ACC112 (cell line): ENCODE results near the gene LAMB3.

Experiments
- H2AFZ ChIP-seq: fragments of 200-600 bp; sonication (generic); one replicate; pipeline ENCODE4 v1.6.0; 2017; ENCODE audit warnings: antibody characterized with exemption, low read length; ENCODE audit not compliant: unreplicated experiment
- H3K27ac ChIP-seq: fragments of 200-600 bp; sonication (generic); 2 replicates; pipeline ENCODE4 v1.5.1; 2014; ENCODE audit warnings: low read depth, mild to moderate bottlenecking, antibody characterized with exemption, low read length, moderate library complexity
- H3K27me3 ChIP-seq: fragments of 200-600 bp; sonication (generic); 2 replicates; pipeline ENCODE4 v1.6.1; 2014; ENCODE audit warnings: mild to moderate bottlenecking, antibody characterized with exemption, low read length, moderate library complexity, mixed read lengths; ENCODE audit not compliant: insufficient read depth
- H3K36me3 ChIP-seq: fragments of 200-600 bp; sonication (generic); 2 replicates; pipeline ENCODE4 v1.6.1; 2016; ENCODE audit warnings: mild to moderate bottlenecking, antibody characterized with exemption, low read length, moderate library complexity, mixed read lengths; ENCODE audit not compliant: insufficient read depth
- H3K4me1 ChIP-seq: fragments of 200-600 bp; sonication (generic); one replicate; pipeline ENCODE4 v1.6.1; 2016; ENCODE audit warnings: low read length, mixed read lengths; ENCODE audit not compliant: insufficient read depth, unreplicated experiment, control insufficient read depth
- H3K4me3 ChIP-seq: fragments of 200-600 bp; sonication (generic); 2 replicates; pipeline ENCODE4 v1.5.1; 2014; ENCODE audit warnings: mild to moderate bottlenecking, low read depth, low read length
- H3K79me2 ChIP-seq: fragments of 200-600 bp; sonication (generic); one replicate; pipeline ENCODE4 v1.6.0; 2016; ENCODE audit warnings: low read length; ENCODE audit not compliant: control insufficient read depth, unreplicated experiment, insufficient read depth

LAMB3 gene

DNA sequence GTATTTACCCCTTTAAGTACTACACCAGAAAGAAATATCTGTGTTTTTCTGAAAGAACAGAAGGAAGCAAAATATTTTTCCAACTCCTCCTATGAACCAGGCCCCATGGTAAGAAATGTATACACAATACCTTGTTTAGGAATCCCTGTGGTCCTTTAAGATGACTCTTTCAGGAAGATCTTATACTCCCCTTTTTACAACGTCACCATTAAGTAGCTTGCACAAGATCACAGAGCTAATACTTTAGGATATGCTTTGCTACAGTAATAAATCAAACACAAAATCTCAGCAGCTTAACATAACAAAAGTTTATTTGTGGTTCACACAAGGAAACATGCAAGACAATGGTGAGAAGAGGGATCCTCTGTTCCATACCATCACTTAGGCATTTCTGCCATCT is 8.8 kb upstream of the LAMB3 start:
- Histone ChIP-seq H3K36me3 (no peaks in the 10 kb centered on the region), H3K4me3 (no peak overlapping the region), H3K27me3 (no peaks in the 10 kb centered on the region), H3K4me1 (peaks cover 3% of the 10 kb centered on the region), H2AFZ (no peak overlapping the region), H3K79me2 (no peaks in the 10 kb centered on the region), H3K27ac (no peak overlapping the region)

DNA sequence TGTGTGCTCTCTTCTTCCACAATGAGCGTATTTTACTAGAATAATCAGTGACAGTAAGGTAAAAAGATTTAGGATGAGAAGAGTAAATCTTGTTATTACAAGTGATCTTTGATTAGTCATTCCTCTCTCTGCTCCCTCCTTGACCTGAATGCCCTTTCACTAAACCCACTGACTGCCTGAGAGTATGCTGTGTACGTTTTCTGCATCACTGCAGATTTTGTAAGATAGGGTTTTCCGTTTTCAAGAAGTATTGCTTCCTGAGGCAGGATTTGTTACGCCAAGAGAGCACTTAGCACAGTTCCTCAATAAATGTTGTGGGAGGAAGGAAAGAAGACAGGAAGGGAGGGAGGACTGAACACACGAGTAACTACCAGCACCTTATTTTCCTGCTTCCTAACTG is 7.7 kb upstream of the LAMB3 start:
- no peak overlapping the region for H3K4me3 ChIP-seq
- no peaks in the 10 kb centered on the region for H3K79me2 ChIP-seq
- H3K36me3 ChIP-seq, result no peaks in the 10 kb centered on the region
- no peak overlapping the region for H3K27ac ChIP-seq
- H3K27me3 ChIP-seq, result no peaks in the 10 kb centered on the region
- no peak overlapping the region for H2AFZ ChIP-seq
- H3K4me1 ChIP-seq, result peaks cover 3% of the 10 kb centered on the region

DNA sequence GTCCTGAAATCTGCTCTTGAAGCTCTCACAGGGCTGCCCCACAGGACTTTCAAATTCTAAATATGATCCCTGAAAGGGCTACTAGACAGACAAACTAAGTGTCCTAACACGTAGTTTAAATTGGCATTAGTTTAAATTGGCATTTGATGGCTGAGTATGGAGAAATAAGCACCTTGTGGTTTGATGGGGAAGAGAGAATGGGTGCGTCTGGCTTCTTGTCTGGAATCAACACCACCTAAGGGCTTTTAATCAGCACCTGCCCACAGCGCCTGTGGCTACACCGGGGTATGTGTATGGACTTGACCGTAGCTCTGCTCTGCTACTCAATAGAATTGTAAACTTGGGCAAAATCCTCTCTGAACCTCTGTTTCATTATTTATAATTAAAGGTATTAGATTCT is 5.7 kb upstream of the LAMB3 start:
- Histone ChIP-seq H3K4me1 (peaks cover 5% of the 10 kb centered on the region), H3K4me3 (no peak overlapping the region), H3K36me3 (no peaks in the 10 kb centered on the region), H3K27ac (no peak overlapping the region), H3K79me2 (no peaks in the 10 kb centered on the region), H3K27me3 (no peaks in the 10 kb centered on the region), H2AFZ (no peak overlapping the region)

DNA sequence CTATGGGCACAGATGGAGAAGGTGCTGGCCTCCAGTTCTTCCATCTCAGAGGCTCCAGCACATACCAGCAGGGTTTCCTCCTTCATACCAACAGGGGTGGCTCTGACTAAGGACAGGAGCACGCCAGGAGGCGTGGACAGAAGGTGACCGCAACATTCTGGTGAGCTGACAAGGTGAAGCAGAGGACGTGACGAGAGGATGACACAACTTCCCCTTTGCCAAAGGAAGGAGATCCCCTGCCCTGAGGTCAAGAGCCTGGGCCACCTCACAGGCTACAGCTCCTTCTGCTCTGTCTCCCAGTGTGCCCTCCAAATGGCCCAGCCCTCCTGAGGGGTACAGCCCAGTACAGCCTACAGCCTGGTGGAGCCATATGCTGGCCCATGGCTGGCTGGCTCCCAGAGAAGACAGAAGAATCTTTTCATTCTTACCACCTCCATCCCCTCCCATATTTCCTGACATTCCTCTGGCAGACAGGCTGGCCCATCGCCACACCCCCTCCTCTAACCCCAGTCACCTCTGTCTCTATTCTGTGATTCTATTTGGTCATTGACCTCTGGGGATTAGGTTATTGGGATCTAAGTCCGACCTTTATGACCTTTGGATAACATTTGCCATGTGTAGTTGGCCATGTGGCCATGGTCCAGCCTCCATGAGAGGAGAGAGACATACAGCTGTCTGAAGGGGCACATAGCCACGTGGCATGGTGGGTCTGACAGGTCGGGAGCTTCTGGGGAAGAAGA is 5.1 kb upstream of the LAMB3 start:
- Histone ChIP-seq H3K36me3 (no peaks in the 10 kb centered on the region), H3K4me3 (no peak overlapping the region), H3K79me2 (no peaks in the 10 kb centered on the region), H2AFZ (no peak overlapping the region), H3K27me3 (no peaks in the 10 kb centered on the region), H3K4me1 (peaks cover 8% of the 10 kb centered on the region), H3K27ac (no peak overlapping the region)

DNA sequence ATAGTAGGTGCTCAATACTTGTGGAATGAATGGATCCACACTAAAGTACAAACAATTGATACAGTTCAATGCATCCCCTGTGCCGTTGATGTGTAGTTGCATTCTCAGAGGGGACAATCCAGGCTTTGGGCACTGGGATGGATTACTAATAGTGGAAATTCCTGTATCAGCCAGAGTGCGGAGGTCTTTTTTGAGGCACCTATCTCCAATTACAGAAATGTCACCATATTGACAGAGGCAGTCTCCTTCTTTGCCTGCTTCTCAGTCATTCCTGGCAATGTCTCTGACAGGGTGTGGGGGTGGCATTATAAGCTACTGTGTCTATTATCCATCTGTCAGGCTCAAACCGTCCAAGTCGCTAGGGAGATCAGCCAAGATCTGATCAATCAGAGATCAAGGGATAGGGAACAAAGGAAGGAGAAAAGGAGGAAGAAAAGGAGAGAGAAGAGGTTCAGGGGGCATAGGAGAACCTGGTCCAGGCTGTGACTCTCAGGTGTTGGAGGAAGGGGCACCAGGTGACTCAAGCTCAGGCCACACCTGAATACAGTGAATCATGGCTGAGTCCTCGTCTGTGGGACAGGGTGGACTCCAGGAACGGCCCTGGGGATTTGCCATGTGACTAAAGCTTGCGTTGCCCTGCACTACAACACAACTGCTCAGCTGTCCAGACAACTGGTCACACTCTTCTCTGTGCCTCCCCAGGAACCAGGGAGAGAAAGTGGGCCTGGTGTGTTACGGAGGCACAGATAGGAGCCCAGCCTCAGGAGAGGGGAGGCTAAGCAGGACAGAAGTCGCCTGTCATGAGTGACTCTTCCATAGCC is 3.4 kb upstream of the LAMB3 start:
- Histone ChIP-seq H3K4me1 (peaks cover 18% of the 10 kb centered on the region), H3K79me2 (no peaks in the 10 kb centered on the region), H3K27ac (no peak overlapping the region), H3K27me3 (no peaks in the 10 kb centered on the region), H3K36me3 (no peaks in the 10 kb centered on the region), H2AFZ (no peak overlapping the region), H3K4me3 (no peak overlapping the region)

DNA sequence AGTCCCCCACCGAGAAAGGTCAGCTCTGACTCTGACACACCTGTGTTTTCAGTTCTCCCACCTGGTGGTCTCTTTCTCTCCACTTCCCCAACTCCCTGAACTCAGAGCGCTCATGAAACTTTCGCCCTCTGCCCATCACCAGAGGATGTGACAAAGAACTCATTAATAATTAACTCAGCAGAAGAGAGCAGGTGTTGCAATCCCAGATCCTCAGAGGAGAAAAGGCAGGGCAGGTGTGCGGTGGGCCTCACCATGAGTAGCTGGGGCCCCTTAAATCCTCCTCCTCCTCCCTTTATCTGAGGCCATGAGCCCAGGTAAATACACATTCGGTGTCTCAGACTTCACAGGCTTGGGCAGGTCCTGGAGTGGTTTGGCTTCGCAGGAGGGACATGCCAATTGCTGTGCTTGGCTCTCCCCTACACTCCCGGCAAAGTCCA is 1.7 kb upstream of the LAMB3 start:
- no peak overlapping the region for H2AFZ ChIP-seq
- H3K27me3 ChIP-seq, result no peaks in the 10 kb centered on the region
- H3K27ac ChIP-seq, result no peak overlapping the region
- H3K4me3 ChIP-seq, result no peak overlapping the region
- H3K4me1 ChIP-seq, result peaks cover 32% of the 10 kb centered on the region
- H3K36me3 ChIP-seq, result no peaks in the 10 kb centered on the region
- H3K79me2 ChIP-seq, result no peaks in the 10 kb centered on the region

DNA sequence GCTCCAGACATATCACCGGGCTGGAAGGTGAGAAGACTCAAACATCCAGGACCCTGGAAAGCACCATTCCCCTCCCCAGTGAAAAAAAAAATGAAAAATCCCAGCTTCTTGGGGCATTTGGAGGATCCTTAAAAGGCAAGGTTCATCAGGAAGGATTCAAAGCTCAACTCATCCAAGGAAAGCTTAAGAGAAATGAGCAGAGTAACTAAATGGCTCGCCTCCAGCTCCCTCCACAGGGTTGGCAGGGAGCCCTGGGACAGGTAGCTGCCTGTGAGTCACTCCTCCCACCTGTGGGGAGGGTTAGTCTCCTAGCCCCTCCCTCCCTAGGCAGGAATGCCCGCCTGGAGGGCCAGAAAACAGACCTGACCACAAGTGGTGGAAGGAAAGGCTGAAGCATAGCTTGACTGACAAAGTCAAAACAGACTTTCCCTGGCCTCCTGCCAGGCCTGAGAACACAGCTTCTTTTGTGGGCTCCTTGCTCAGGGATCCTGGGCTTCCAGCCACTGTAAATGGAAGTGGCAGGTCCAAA is 712 bp upstream of the LAMB3 start:
- Histone ChIP-seq H3K4me1 (peaks cover 41% of the 10 kb centered on the region), H3K79me2 (no peaks in the 10 kb centered on the region), H3K4me3 (no peak overlapping the region), H3K27me3 (no peaks in the 10 kb centered on the region), H2AFZ (no peak overlapping the region), H3K36me3 (no peaks in the 10 kb centered on the region), H3K27ac (no peak overlapping the region)

DNA sequence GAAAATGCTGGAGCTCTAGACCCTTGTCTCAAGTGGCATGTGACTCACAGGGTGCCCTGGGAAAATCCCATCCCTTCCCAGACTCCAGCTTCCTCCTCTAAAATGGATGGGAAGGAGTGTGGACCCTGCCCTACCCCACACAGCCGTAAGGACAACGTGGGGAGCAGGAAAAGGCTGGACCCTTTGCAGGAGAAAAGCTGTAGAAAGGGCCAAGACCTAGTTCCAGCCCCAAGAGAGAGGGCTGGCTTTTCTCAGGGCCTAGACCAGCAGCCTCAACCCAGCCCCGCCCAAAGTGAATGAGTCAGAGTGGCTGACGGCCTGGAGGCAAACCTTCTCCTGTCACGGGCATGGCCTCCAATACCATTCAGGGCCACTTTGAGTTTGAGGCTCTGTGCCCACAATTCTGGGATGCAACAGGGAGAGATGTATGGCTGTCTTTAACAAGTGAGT is 1.1 kb downstream of the LAMB3 start:
- no peaks in the 10 kb centered on the region for H3K27me3 ChIP-seq
- H3K4me3 ChIP-seq, result no peak overlapping the region
- H3K79me2 ChIP-seq, result no peaks in the 10 kb centered on the region
- no peaks in the 10 kb centered on the region for H3K36me3 ChIP-seq
- H3K27ac ChIP-seq, result peak overlapping the region; percentile 59
- no peak overlapping the region for H2AFZ ChIP-seq
- H3K4me1 ChIP-seq, result peaks cover 51% of the 10 kb centered on the region

DNA sequence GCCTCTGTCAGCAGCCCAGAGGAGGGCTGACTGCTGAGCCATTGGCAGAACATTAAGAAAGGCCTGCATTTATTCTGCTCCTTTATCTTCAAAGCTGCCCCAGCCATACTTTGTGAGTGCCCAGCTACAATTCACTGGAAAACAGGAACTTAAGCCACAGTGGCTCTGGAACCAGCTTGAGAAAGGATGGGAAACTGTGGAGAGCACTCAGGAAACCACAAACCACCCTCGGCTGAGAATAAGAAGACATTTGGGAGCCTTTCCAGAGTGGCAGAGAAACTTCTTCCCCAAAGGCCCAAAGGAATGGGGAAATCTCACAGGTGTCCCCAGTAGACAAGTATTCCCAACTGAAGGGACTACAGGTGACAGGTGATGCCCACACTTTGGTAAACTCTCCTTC is 1.8 kb downstream of the LAMB3 start:
- H3K4me1 ChIP-seq, result peaks cover 51% of the 10 kb centered on the region
- no peaks in the 10 kb centered on the region for H3K27me3 ChIP-seq
- no peaks in the 10 kb centered on the region for H3K79me2 ChIP-seq
- peak overlapping the region; percentile 59 for H3K27ac ChIP-seq
- no peaks in the 10 kb centered on the region for H3K36me3 ChIP-seq
- H2AFZ ChIP-seq, result no peak overlapping the region
- no peak overlapping the region for H3K4me3 ChIP-seq

DNA sequence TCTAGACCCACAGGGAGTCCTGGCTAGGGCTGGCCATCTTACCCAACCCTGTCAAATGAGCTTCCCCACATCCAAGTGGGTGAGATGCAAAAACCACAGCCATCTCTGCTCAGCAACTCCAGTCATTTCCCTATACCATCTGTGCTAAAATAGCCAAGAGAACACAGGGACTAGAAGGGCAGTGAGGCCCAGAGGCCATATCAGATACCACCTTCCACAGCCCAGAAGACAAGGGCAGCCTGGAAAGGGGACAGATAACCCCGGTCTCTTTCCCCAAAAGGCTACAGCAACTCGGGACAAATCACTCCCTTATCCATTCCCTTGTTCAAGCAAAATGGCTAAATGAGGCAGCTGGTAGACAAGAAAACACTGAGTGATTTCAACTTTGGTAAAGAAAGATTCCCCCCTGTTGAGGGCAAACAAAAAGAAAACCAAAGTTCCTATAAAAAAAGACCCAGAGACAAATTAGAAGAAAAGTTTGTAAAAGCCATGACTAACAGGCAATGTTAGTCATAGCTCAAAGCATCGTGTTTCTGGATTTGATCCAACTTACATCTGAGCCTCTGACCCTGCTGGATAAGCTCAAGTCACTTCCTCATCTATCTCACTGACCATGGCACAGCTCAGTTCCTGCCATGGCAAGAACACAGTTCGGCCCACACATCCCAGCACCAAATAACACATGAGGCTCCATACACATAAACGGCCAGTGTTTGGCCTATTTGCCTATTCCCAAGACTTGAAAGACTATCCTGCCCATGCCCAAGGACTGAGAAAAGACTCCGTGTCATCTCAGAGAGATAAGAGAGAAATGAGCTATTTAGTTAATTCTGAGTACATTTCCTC is 3.1 kb downstream of the LAMB3 start:
- peaks cover 51% of the 10 kb centered on the region for H3K4me1 ChIP-seq
- no peaks in the 10 kb centered on the region for H3K36me3 ChIP-seq
- peak overlapping the region; percentile 87 for H3K27ac ChIP-seq
- no peaks in the 10 kb centered on the region for H3K79me2 ChIP-seq
- peak overlapping the region; percentile 84 for H2AFZ ChIP-seq
- H3K4me3 ChIP-seq, result peak overlapping the region; percentile 59
- no peaks in the 10 kb centered on the region for H3K27me3 ChIP-seq
